ENCODE data around the gene FLT1. TPM values are rescaled to one million over a fixed set of nuclear protein-coding genes. Genes with fewer than 3 reads are reported as not detected.

The FLT1 gene
- total RNA-seq, 2 experiments from 2014 or later, result 7.7 to 8.2 TPM

- no peak for DNase-seq
- Mint-ChIP-seq H3K36me3 (ENCODE audit: low read depth) (no peaks in the 10 kb centered on the region), H3K27ac (no peak overlapping the region), H3K4me3 (no peak overlapping the region), H3K27me3 (no peaks in the 10 kb centered on the region), H3K9me3 (no peaks in the 10 kb centered on the region), H3K4me1 (ENCODE audit: low read depth) (peaks cover 10% of the 10 kb centered on the region)
- TF ChIP-seq, protein P1, sequence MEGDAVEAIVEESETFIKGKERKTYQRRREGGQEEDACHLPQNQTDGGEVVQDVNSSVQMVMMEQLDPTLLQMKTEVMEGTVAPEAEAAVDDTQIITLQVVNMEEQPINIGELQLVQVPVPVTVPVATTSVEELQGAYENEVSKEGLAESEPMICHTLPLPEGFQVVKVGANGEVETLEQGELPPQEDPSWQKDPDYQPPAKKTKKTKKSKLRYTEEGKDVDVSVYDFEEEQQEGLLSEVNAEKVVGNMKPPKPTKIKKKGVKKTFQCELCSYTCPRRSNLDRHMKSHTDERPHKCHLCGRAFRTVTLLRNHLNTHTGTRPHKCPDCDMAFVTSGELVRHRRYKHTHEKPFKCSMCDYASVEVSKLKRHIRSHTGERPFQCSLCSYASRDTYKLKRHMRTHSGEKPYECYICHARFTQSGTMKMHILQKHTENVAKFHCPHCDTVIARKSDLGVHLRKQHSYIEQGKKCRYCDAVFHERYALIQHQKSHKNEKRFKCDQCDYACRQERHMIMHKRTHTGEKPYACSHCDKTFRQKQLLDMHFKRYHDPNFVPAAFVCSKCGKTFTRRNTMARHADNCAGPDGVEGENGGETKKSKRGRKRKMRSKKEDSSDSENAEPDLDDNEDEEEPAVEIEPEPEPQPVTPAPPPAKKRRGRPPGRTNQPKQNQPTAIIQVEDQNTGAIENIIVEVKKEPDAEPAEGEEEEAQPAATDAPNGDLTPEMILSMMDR (IDR thresholded peaks at IDR 0.05), result no peak
- peak; percentile 39 for ATAC-seq
- intact Hi-C loops (cut with micrococcal nuclease), result no loop called here
- ChIA-PET CTCF (no interaction called here), POLR2A (interaction anchor here (0.5 kb wide), 1 partner anchor 18 kb away, joined by 3 read pairs; no protein-coding TSS in a partner anchor)
These were observed 147.2 kb downstream of the FLT1 start for GRCh38 chr13:28347456-28348371.

GRCh38 chr13:28346154-28346553 is 148.8 kb downstream of the FLT1 start:
- ChIA-PET POLR2A (interaction anchor here (0.6 kb wide), 1 partner anchor 307 kb away, joined by 3 read pairs; no protein-coding TSS in a partner anchor), CTCF (no interaction called here)
- intact Hi-C loops (cut with micrococcal nuclease), result no loop called here
- TF ChIP-seq, protein P1 (IDR thresholded peaks at IDR 0.05), result no peak
- Mint-ChIP-seq H3K4me1 (ENCODE audit: low read depth) (peaks cover 10% of the 10 kb centered on the region), H3K27ac (no peak overlapping the region), H3K9me3 (no peaks in the 10 kb centered on the region), H3K4me3 (no peak overlapping the region), H3K36me3 (ENCODE audit: low read depth) (no peaks in the 10 kb centered on the region), H3K27me3 (no peaks in the 10 kb centered on the region)
- DNase-seq (no peak), ATAC-seq (no peak)

GRCh38 chr13:28344163-28344562 is 150.8 kb downstream of the FLT1 start:
- no peaks in the 10 kb centered on the region for H3K27me3 Mint-ChIP-seq
- H3K9me3 Mint-ChIP-seq, result no peaks in the 10 kb centered on the region
- CTCF ChIA-PET, result no interaction called here
- POLR2A ChIA-PET, result no interaction called here
- ATAC-seq (no peak), DNase-seq (no peak)
- intact Hi-C loops (cut with micrococcal nuclease), result no loop called here
- no peak overlapping the region for H3K4me3 Mint-ChIP-seq
- H3K36me3 Mint-ChIP-seq (ENCODE audit: low read depth), result no peaks in the 10 kb centered on the region
- TF ChIP-seq, protein P1 (IDR thresholded peaks at IDR 0.05), result no peak
- no peak overlapping the region for H3K27ac Mint-ChIP-seq
- H3K4me1 Mint-ChIP-seq (ENCODE audit: low read depth), result peaks cover 16% of the 10 kb centered on the region

DNA sequence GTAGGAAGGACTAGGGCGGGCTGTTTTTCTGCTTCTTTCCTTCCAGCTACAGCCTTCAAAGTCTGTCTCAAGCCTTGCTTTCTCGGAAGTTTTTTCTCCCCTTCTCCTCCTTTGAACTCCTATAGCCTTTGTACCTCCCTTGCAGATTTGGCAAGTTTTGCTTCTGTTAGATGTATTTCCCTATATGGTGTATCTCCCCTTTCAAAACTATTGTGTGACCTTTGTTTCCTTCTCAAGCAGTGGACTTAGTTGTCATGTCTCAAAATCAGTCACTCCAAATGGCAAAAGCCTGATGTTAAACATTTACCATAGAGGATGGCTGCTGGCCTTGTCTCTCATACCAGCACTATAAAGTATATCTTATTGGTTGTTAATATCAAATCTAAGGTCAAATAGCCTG is 152.7 kb downstream of the FLT1 start:
- no peaks in the 10 kb centered on the region for H3K36me3 Mint-ChIP-seq (ENCODE audit: low read depth)
- intact Hi-C loops (cut with micrococcal nuclease), result no loop called here
- H3K27me3 Mint-ChIP-seq, result no peaks in the 10 kb centered on the region
- H3K4me3 Mint-ChIP-seq, result no peak overlapping the region
- H3K4me1 Mint-ChIP-seq (ENCODE audit: low read depth), result peaks cover 6% of the 10 kb centered on the region
- DNase-seq (no peak), ATAC-seq (no peak)
- TF ChIP-seq, protein P1 (IDR thresholded peaks at IDR 0.05), result no peak
- H3K27ac Mint-ChIP-seq, result no peak overlapping the region
- no peaks in the 10 kb centered on the region for H3K9me3 Mint-ChIP-seq
- CTCF ChIA-PET, result interaction anchor here (1.5 kb wide), 1 partner anchor 43 kb away, joined by 4 read pairs; no protein-coding TSS in a partner anchor
- POLR2A ChIA-PET, result no interaction called here

GRCh38 chr13:28340272-28340793 is 154.6 kb downstream of the FLT1 start:
- peak; percentile 45 for ATAC-seq
- peaks cover 6% of the 10 kb centered on the region for H3K4me1 Mint-ChIP-seq (ENCODE audit: low read depth)
- no peak overlapping the region for H3K27ac Mint-ChIP-seq
- intact Hi-C loops (cut with micrococcal nuclease), result no loop called here
- ChIA-PET POLR2A (no interaction called here), CTCF (interaction anchor here (1.1 kb wide), 1 partner anchor 296 kb away, joined by 3 read pairs; no protein-coding TSS in a partner anchor)
- DNase-seq, result peak; percentile 14
- no peaks in the 10 kb centered on the region for H3K27me3 Mint-ChIP-seq
- H3K9me3 Mint-ChIP-seq, result no peaks in the 10 kb centered on the region
- H3K36me3 Mint-ChIP-seq (ENCODE audit: low read depth), result no peaks in the 10 kb centered on the region
- no peak overlapping the region for H3K4me3 Mint-ChIP-seq
- TF ChIP-seq, protein P1 (IDR thresholded peaks at IDR 0.05), result no peak
